Activated naive CD8-positive, alpha-beta T cell (primary cell): ENCODE data around the gene CD86.

Experiments
- H3K27ac Mint-ChIP-seq: one replicate; pipeline ENCODE4 v1.8.0; 2021; ENCODE audit warnings: mixed read lengths
- H3K27me3 Mint-ChIP-seq: one replicate; pipeline ENCODE4 v1.8.0; 2021; ENCODE audit warnings: mixed read lengths
- H3K36me3 Mint-ChIP-seq: one replicate; pipeline ENCODE4 v1.8.0; 2021; ENCODE audit warnings: mixed read lengths
- H3K4me1 Mint-ChIP-seq: one replicate; pipeline ENCODE4 v1.8.0; 2021; ENCODE audit warnings: low read depth, mixed read lengths
- H3K4me3 Mint-ChIP-seq: one replicate; pipeline ENCODE4 v1.8.0; 2021; ENCODE audit warnings: mild to moderate bottlenecking, mixed read lengths
- H3K9me3 Mint-ChIP-seq: one replicate; pipeline ENCODE4 v1.8.0; 2021; ENCODE audit warnings: low read depth, mixed read lengths

CD86 gene

GRCh38 chr3:122094693-122095092 lies 39.5 kb downstream of the CD86 start:
- H3K27ac Mint-ChIP-seq = no peak overlapping the region
- H3K9me3 Mint-ChIP-seq = no peaks in the 10 kb centered on the region
- H3K27me3 Mint-ChIP-seq = peaks cover 1% of the 10 kb centered on the region
- H3K4me3 Mint-ChIP-seq = no peak overlapping the region
- peaks cover 3% of the 10 kb centered on the region for H3K4me1 Mint-ChIP-seq
- H3K36me3 Mint-ChIP-seq = peaks cover 3% of the 10 kb centered on the region

- Mint-ChIP-seq H3K9me3 (no peaks in the 10 kb centered on the region), H3K27ac (no peak overlapping the region), H3K27me3 (peaks cover 1% of the 10 kb centered on the region)
Observed at GRCh38 chr3:122097141-122097540, 42.0 kb downstream of the CD86 start.

GRCh38 chr3:122098611-122099010 lies 43.4 kb downstream of the CD86 start:
- no peak overlapping the region for H3K27ac Mint-ChIP-seq
- H3K27me3 Mint-ChIP-seq = peaks cover 1% of the 10 kb centered on the region
- no peak overlapping the region for H3K4me3 Mint-ChIP-seq
- H3K9me3 Mint-ChIP-seq = no peaks in the 10 kb centered on the region
- peaks cover 19% of the 10 kb centered on the region for H3K4me1 Mint-ChIP-seq
- no peaks in the 10 kb centered on the region for H3K36me3 Mint-ChIP-seq

More at GRCh38 chr3:122097141-122097540, 42.0 kb downstream of the CD86 start:
- Mint-ChIP-seq H3K4me3 (no peak overlapping the region), H3K36me3 (peaks cover 3% of the 10 kb centered on the region), H3K4me1 (peaks cover 15% of the 10 kb centered on the region)

GRCh38 chr3:122099255-122099654 lies 44.1 kb downstream of the CD86 start:
- Mint-ChIP-seq H3K36me3 (no peaks in the 10 kb centered on the region), H3K4me1 (peaks cover 19% of the 10 kb centered on the region), H3K27ac (no peak overlapping the region), H3K4me3 (no peak overlapping the region), H3K9me3 (no peaks in the 10 kb centered on the region), H3K27me3 (peaks cover 1% of the 10 kb centered on the region)

- H3K36me3 Mint-ChIP-seq = no peaks in the 10 kb centered on the region
- H3K4me3 Mint-ChIP-seq = no peak overlapping the region
- no peaks in the 10 kb centered on the region for H3K9me3 Mint-ChIP-seq
- H3K27ac Mint-ChIP-seq = no peak overlapping the region
- peaks cover 1% of the 10 kb centered on the region for H3K27me3 Mint-ChIP-seq
- H3K4me1 Mint-ChIP-seq = peaks cover 19% of the 10 kb centered on the region
Observed at GRCh38 chr3:122100083-122100482, 44.9 kb downstream of the CD86 start.

GRCh38 chr3:122100591-122101463 lies 45.7 kb downstream of the CD86 start:
- H3K9me3 Mint-ChIP-seq = no peaks in the 10 kb centered on the region
- no peaks in the 10 kb centered on the region for H3K36me3 Mint-ChIP-seq
- H3K27me3 Mint-ChIP-seq = peaks cover 1% of the 10 kb centered on the region
- no peak overlapping the region for H3K27ac Mint-ChIP-seq
- no peak overlapping the region for H3K4me3 Mint-ChIP-seq
- peaks cover 19% of the 10 kb centered on the region for H3K4me1 Mint-ChIP-seq

- no peaks in the 10 kb centered on the region for H3K36me3 Mint-ChIP-seq
Observed at GRCh38 chr3:122101646-122102045, 46.5 kb downstream of the CD86 start.

GRCh38 chr3:122102191-122102935 lies 47.2 kb downstream of the CD86 start:
- Mint-ChIP-seq H3K27ac (peak overlapping the region; percentile 52), H3K27me3 (no peaks in the 10 kb centered on the region), H3K36me3 (no peaks in the 10 kb centered on the region), H3K4me1 (peaks cover 19% of the 10 kb centered on the region), H3K4me3 (no peak overlapping the region), H3K9me3 (no peaks in the 10 kb centered on the region)

More at GRCh38 chr3:122101646-122102045, 46.5 kb downstream of the CD86 start:
- no peaks in the 10 kb centered on the region for H3K9me3 Mint-ChIP-seq
- H3K27ac Mint-ChIP-seq = peak overlapping the region; percentile 52
- H3K27me3 Mint-ChIP-seq = no peaks in the 10 kb centered on the region
- H3K4me3 Mint-ChIP-seq = no peak overlapping the region
- peaks cover 19% of the 10 kb centered on the region for H3K4me1 Mint-ChIP-seq

- no peak overlapping the region for H3K4me3 Mint-ChIP-seq
- H3K27ac Mint-ChIP-seq = no peak overlapping the region
Observed at GRCh38 chr3:122103821-122104514, 48.8 kb downstream of the CD86 start.

GRCh38 chr3:122104515-122105194 lies 49.5 kb downstream of the CD86 start:
- no peaks in the 10 kb centered on the region for H3K9me3 Mint-ChIP-seq
- no peaks in the 10 kb centered on the region for H3K36me3 Mint-ChIP-seq
- H3K27me3 Mint-ChIP-seq = no peaks in the 10 kb centered on the region
- peaks cover 19% of the 10 kb centered on the region for H3K4me1 Mint-ChIP-seq
- no peak overlapping the region for H3K27ac Mint-ChIP-seq
- no peak overlapping the region for H3K4me3 Mint-ChIP-seq

More at GRCh38 chr3:122103821-122104514, 48.8 kb downstream of the CD86 start:
- Mint-ChIP-seq H3K9me3 (no peaks in the 10 kb centered on the region), H3K27me3 (no peaks in the 10 kb centered on the region), H3K4me1 (peaks cover 19% of the 10 kb centered on the region), H3K36me3 (no peaks in the 10 kb centered on the region)

GRCh38 chr3:122105626-122106025 lies 50.5 kb downstream of the CD86 start:
- no peak overlapping the region for H3K27ac Mint-ChIP-seq
- peaks cover 19% of the 10 kb centered on the region for H3K4me1 Mint-ChIP-seq
- H3K4me3 Mint-ChIP-seq = no peak overlapping the region
- no peaks in the 10 kb centered on the region for H3K27me3 Mint-ChIP-seq
- no peaks in the 10 kb centered on the region for H3K9me3 Mint-ChIP-seq
- no peaks in the 10 kb centered on the region for H3K36me3 Mint-ChIP-seq

- Mint-ChIP-seq H3K9me3 (no peaks in the 10 kb centered on the region), H3K27ac (no peak overlapping the region), H3K4me1 (peaks cover 6% of the 10 kb centered on the region), H3K27me3 (no peaks in the 10 kb centered on the region), H3K4me3 (no peak overlapping the region), H3K36me3 (no peaks in the 10 kb centered on the region)
Observed at GRCh38 chr3:122107171-122107570, 52.0 kb downstream of the CD86 start.

- Mint-ChIP-seq H3K27ac (no peak overlapping the region), H3K4me3 (no peak overlapping the region), H3K27me3 (no peaks in the 10 kb centered on the region), H3K36me3 (no peaks in the 10 kb centered on the region), H3K4me1 (no peaks in the 10 kb centered on the region), H3K9me3 (no peaks in the 10 kb centered on the region)
Observed at GRCh38 chr3:122111974-122112373, 56.8 kb downstream of the CD86 start.

GRCh38 chr3:122112754-122113153 lies 57.6 kb downstream of the CD86 start:
- H3K9me3 Mint-ChIP-seq = no peaks in the 10 kb centered on the region
- H3K4me3 Mint-ChIP-seq = no peak overlapping the region
- no peak overlapping the region for H3K27ac Mint-ChIP-seq
- no peaks in the 10 kb centered on the region for H3K36me3 Mint-ChIP-seq
- peaks cover 2% of the 10 kb centered on the region for H3K27me3 Mint-ChIP-seq
- H3K4me1 Mint-ChIP-seq = no peaks in the 10 kb centered on the region
